Activated T-cell treated with anti-CD3 and anti-CD28 coated beads for 1 hour (primary cell): ENCODE data around the gene ENGASE.

Source experiments
- DNase-seq: peaks from one replicate; pipeline ENCODE4 v3.0.0-alpha.2; 2020; ENCODE audit warnings: low read depth

Gene ENGASE

GRCh38 chr17:79116575-79117368, 42.1 kb downstream of the ENGASE start:
- DNase-seq = no peak

- no peak for DNase-seq
Measured at GRCh38 chr17:79117905-79118487, 43.4 kb downstream of the ENGASE start.

DNA sequence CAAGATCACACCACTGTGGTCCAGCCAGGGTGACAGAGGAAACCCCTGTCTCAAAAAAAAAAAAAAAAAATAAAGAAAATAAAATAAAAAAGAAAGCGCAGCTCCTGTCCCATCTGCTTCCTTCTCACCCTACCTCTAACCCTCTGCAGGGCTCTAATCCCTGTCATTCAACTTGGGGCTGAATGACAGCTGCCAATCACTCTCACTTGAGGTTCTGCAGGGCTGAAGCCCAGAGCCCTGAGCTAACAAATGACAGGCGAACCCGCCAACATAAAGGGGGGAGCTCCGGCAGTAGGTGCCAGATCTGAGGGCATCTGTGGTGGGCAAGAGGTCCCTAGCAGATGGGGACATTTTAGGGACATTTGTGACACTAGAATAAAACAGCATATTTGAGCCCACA, 44.3 kb downstream of the ENGASE start:
- DNase-seq = no peak

GRCh38 chr17:79120259-79120658, 45.6 kb downstream of the ENGASE start:
- no peak for DNase-seq

DNA sequence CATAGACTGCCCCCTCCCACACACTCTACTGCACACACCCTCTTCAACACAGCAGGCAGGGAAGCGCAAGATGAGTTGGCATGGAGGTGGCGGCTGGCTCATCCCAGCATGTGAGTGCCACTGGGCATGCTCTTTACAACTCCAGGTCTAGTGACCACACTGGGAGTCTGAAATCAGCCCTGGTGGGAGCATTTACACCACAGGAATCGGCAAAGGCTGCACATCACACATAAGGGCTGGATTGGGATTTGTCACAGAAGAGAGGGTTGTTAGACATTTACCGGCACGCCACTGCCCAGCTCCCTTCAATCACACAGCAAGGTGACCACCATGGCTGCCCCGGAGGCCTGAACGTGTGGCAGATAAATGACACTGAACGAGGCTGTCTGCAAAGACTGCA, 49.4 kb downstream of the ENGASE start:
- no peak for DNase-seq

- no peak for DNase-seq
Measured at GRCh38 chr17:79124513-79125209, 50.0 kb downstream of the ENGASE start.

- DNase-seq = no peak
Measured at GRCh38 chr17:79125503-79125902, 50.9 kb downstream of the ENGASE start.

GRCh38 chr17:79126139-79126538, 51.5 kb downstream of the ENGASE start:
- DNase-seq = no peak

DNA sequence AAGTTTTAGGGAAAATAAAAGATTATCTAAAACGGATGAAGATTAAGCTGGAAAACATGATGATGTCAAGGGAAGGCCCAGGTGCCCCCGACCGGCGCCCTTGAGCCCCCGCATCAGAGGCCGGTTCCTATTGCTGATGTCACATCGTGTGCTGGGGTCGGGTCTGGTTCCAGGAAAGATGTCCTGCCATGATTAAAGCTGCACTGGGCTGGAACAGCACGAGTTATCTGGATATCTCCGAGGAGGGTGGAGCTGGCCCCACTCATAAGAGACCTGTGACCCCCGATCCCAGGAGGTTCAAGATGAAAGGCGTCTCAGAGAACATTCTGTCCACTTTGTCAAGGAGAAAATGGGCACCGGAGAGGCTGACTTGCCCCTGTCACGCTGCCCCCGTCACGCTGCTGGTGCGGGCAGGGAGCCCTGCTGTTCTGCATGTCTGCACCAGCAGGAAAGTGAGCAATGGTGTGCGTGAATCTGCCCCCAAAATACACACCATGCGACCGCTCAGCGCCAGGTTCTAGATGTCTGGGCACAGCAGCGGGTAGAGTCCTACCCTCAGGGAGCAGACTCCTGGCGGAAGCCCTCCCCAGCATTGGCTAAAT, 53.0 kb downstream of the ENGASE start:
- no peak for DNase-seq

DNA sequence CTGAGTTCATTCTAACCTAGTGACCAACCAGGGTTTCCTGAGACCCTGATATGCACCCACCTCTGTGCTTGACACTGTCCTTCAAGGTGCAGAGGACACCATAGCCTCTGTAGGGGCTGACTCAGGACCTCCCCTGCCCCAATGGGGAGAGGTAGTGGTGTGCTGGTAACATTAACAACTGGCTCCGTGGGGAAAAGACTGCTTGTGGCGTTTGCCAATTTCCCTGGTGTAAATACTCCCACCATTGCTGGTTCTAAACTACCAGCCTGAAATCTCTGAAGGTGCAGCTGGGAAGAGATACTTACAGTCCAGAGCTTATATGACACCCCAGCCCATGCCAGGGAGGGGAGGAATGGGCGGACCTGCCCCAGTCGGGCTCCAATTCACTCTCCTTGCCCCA, 54.9 kb downstream of the ENGASE start:
- no peak for DNase-seq

- DNase-seq = no peak
Measured at GRCh38 chr17:79130536-79131273, 56.1 kb downstream of the ENGASE start.

- no peak for DNase-seq
Measured at GRCh38 chr17:79131274-79131635, 56.6 kb downstream of the ENGASE start.

DNA sequence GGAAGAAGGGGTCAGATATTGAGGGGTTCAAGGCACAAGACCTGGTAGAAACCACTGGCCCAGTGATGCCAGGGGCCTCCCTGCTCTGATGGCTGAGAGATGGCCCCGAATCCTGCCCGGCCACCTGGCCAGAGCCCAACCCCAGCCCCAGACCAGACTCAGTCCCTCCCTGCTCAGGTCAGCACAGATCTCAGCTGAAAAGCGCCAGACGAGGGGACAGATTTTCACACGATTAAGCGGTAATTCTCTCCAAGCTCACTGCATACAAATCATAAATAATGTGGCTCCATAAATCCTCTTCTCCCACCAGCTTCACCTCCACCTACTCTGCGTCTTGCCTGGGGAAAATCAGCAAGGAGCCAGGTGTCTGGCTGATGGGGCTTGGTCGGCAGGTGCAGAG, 57.1 kb downstream of the ENGASE start:
- no peak for DNase-seq

DNA sequence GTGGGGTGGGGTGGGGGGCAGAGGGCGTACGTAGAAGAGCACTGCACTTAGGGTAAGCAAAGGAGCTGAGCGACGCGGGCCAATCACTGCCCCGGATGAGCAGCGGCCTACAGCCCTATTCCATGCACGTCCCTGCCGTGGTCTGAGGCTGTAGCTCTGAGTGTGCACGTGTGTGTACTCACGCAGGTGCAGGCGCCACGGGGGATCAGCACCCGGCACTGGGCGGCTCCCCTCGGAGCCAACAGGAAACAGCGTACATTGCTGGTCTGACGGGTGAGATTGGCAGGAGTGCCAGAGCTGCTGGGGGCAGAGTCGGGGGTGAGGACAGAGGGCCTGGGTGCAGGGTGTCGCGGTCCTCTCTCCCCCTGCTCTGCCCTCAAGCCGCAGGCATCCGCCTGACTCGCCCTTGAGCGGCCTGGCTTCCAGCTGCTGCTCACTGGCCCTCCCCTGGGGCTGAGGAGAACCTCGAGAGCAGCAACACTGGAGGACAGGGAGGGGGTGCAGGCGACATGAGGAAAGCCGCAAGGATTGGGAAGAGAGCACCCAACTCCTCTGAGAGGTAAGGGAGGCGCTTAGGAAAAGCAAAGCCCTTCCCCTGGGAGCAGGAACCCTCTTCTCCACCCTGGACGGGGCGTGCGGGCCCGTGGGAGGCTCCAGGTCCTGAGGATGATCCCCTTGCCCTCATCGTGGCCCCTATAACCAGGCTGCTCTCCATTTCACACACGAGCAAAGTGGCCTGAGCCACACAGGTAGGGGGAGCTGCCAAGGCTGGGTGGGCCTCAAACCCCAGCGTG, 57.8 kb downstream of the ENGASE start:
- DNase-seq = no peak

DNA sequence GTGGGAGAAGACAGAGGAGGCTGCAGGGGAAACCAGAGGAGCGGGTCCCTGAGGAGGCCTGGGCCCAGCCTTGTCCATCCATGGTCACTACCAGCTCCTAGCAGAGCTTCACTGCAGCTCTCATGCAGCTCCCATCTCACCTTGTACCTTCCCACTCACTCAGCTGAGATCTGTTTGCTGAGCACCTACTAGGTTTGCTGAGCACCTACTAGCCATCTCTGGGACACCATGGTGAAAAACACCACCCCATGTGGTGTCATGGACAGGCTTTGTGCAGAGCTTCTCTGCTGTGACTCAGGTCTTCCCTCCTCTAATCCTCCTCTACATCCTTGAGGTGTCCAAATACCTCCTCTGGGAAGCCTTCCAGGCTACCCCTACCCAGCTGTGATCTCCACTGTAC, 58.6 kb downstream of the ENGASE start:
- no peak for DNase-seq

- DNase-seq = no peak
Measured at GRCh38 chr17:79133985-79134384, 59.4 kb downstream of the ENGASE start.

GRCh38 chr17:79135011-79135410, 60.4 kb downstream of the ENGASE start:
- no peak for DNase-seq

DNA sequence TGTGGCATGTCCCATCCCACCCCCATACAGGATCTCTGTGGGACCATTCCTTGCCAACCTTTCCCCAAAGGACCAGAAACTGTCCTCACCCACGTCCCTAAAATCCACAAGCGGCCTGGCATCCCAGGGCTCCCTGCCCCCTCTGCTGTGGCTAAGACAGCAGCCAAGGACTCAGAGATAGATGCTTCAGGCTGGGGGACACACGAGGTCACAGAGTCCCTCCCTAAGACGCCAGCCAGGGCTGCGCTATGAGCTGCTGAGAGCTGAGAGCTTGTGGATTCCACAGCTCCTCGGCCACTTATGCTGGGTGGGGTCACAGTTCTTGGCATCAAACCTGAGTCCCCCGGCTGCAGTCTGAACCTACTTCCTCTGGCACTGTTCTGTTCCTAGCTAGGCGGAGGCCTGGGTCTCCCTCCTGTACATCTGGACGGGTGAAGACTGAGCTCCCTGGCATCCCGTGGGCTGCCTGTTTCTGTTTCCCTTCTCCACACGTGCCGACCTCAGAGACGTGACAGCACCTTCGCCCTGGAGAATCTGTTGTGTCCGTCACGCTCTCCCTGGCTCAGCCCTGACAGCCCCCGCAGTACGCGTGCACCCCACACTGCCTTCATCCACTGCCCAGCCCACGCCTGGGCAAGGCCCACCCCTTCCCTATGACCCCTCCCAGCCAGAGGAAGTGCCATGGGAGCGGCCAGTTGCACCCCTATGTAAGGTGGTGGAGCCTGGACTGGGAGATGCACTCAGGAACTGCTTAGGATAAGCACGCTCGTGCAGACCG, 61.2 kb downstream of the ENGASE start:
- no peak for DNase-seq
